ENCODE measurements around the gene NAALADL2.
"Not testable (repeated sequence)": the region's sequence is repeated elsewhere in the genome, so short reads cannot be mapped to it uniquely, and the experiment has no call there.

The NAALADL2 gene

DNA sequence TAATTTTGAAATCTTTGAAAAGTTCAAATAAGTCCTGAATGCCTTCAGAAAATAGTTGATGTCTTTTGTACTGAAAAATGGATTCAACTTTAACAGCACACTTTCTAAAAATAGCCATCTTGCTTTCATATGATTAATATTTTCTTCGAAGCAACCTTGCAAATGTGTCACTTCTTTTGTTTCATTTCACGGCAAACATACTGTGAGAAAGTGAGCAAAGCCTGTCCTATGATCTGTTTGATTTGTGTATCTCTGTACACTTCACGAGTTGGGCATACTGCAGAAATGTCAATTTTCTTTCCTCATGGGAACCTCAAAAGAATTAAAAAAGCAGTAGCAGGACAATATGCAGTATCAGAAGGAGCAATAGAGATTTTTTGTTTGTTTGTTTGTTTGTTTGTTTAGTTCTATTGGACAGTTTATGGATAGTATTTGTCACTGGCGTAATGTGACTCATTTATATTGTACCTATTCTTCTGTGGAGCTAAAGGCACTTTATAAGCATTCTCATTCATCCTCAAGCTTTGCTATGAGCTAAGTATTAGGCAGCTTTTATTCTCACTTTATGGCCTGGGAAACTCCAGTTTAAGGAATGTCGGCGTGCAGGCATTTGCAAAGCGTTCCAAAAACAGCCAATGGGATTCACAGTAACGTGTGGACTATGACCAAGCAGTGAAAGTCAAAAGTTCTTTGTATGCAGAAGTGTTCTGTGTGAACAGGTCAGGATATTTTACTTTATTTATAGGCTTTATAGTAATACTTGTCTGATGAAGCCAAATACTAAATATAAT lies 572.0 kb downstream of the NAALADL2 start:
- DNase-seq (ENCODE audit: low spot score) = no peak

DNA sequence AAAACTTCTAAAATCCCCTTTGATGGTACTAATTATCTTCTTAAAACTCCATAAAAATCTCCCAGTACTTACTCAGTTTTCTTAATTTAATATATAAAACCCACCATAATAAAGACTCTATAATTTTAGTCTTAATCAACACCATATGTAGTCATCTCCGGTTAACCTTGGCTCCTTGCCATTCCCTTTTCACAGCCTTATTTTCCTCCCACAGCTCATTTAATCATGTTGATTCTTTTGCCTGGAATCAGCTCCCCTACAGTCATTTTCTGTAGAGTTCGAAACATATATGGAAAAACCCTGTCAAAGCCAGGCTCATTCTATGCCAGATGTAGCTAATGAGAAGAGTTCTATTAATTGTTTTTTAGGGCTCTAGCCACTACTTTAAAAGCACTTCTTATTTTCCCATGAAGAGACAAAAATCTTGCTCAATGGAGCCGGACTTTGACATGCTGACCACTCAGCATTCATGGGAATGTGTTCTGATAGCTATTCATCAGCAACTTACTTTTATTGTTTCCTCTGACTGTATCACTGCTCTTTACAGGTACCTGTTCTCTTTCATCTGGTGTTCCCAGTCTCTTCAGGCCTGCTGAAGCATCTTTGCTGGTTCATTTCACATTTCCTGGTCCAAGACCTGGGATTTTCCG lies 573.4 kb downstream of the NAALADL2 start:
- no peak for DNase-seq (ENCODE audit: low spot score)

DNA sequence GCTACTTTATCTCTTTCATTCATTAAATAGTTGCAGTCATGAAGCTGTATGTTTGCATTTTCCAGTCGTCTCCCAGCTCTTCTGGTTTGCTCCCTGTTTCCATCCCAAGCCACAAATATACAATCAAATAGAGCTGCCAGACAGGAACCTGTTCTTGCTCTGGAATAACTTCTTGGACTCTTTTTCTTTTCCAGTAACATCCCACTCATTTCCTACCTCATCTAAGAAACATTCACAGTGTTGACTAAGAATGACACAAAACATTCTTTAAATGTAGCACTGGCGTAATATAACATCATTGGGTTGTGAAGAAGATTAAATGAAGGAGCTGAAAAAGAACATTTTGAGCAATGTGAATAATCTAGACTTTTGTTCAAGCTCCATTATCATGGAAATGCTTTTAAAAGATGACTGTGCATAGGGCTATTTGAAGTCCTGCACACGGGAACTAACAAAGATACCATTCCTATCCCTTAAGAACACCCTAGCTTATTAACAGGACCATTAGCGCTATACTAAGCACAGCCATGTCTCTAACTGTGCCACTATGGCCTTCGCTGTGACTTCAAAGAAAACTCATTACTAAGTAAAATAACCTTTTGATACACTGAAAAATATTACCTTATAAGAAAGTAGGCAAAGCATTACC lies 574.0 kb downstream of the NAALADL2 start:
- DNase-seq (ENCODE audit: low spot score) = no peak

DNA sequence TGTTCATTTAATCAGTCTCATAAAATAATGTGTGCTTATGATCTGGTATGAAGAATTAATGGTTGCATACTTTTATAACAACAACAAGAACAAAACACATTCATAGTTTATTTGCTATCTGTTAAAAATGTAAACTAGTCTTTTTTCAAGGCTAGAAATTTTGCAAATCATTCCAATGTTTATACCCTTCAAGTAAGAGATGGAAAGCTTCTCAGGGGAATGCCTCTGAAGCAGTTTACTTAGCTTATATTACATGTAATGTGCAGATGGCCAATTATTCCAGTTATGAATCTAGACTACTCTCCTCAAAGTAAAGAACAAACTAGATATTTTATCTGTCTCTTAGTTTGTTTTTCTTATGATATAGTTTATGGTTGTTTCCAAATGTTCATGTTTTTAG lies 575.4 kb downstream of the NAALADL2 start:
- DNase-seq (ENCODE audit: low spot score) = no peak

DNA sequence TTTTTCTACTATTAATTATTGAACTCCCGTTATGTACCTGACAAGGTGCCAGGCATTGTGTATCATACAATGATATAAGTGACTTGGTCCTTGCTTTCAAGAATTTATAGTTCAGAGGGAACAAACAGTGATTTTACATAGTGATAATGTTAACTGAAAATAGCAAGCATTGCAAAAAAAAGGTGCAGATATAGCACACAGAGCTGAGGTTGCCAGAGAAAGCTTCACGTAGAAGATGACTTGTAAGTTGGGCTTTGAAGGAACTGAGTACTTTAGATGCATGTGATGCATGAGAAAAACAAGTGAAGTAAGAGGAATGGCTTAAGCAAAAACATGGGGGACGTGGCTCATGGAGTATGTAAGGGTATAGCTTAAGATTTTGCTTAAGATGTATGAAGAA lies 584.5 kb downstream of the NAALADL2 start:
- no peak for DNase-seq (ENCODE audit: low spot score)

DNA sequence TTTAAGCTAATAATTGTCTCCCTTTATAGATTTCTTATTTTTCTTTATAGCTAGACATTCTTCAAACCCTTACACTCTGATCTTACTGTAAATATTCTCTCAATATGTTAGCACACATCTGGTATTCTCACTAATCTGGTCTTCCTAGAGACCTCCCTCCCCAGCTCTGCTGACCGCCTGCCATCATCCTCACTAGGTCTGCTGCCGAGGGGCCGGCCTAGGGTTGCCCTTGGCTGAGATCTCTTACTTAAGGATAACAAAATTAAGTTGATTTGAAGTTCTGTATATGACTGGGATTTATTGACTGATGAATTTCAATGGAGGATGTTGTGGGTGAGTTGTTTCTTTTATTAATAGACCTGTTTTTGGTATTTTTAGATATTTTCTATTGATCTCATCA lies 586.6 kb downstream of the NAALADL2 start:
- no peak for DNase-seq (ENCODE audit: low spot score)

DNA sequence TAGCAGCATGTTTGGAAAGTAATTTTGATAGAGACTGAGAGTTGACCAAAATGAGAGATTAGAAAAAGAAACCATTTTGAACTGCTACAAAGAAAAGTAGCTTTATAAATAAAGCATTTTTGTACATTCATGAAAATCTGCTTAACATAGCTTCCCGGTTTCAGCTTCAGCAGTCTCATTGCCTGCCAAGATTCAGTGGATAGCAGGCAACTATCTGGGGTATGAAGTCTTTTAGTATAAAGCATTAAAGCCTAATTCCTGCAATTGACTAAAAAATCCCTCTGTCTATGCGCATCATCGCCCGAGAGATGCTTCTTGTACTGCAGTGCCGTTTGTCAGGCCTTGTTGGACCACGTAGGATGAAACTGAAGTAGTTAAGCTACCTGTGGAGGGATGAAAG lies 588.4 kb downstream of the NAALADL2 start:
- no peak for DNase-seq (ENCODE audit: low spot score)

DNA sequence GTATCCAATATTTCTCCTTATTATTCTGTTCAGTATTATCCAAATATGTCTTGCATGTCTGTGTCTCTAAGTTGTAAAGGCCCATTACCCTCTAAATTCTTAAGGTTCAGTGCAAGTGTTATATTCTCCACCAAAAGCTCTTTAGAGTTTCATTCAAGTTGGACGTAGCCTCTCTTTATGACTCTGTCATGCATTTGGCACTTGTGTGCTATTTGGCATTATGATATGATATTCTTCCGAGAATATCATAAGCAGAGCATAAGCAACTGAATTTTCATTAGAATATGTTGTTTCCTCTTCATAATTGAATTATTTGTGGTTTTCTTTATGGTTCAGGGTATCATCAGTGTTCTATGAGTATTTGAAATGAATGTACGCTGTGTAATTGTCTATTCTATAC lies 594.2 kb downstream of the NAALADL2 start:
- no peak for DNase-seq (ENCODE audit: low spot score)

DNA sequence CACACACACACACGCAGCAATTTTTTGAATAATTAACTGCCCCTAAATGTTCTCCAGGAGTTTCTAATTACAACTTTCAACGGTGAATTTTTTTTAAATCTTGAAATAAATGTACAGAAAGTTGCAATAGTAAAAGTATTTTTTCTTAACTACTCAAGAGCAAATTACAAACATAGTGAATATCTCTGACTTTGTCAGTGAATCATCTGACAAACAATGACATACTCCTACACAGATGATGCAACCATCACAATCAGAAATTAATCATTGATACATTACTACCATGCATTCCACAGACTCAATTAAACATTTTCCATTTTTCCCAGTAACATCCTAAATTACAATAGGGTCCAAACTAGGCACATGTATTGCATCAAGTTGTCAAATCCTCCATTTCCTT lies 597.3 kb downstream of the NAALADL2 start:
- no peak for DNase-seq (ENCODE audit: low spot score)

DNA sequence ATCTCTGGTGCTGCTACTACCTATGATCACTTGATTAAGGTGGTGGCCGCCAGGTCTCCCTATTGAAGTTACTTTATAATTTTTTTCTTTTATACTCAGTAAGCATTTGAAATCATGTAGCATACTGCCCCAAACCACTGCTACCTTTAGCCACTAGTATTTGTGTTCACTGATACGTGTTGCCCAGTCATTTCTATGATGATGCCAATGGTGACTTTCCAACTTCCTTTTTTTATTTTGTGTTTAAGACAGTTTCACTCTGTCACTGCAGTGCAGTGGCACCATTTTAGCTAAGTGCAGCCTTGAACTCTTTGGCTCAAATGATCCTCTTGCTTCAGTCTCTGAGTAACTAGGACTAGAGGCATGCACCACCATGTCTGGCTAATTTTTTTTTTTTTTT lies 598.2 kb downstream of the NAALADL2 start:
- DNase-seq (ENCODE audit: low spot score) = no peak

DNA sequence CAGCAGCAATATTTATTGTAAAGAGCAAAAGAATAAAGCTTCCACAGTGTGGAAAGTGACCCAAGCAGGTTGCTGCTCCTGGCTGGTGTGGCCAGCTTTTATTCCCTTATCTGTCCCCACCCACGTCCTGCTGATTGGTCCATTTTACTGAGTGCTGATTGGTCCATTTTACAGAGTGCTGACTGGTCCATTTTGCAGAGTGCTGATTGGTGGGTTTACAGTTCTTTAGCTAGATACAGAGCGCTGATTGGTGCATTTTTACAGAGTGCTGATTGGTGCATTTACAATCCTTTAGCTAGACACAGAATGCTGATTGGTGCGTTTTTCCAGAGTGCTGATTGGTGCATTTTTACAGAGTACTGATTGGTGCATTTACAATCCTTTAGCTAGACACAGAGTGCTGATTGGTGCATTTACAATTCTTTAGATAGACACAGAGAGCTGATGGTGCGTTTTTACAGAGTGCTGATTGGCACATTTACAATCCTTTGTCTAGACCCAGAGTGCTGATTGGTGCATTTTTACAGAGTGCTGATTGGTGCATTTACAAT lies 601.8 kb downstream of the NAALADL2 start:
- DNase-seq (ENCODE audit: low spot score) = not testable (repeated sequence)

DNA sequence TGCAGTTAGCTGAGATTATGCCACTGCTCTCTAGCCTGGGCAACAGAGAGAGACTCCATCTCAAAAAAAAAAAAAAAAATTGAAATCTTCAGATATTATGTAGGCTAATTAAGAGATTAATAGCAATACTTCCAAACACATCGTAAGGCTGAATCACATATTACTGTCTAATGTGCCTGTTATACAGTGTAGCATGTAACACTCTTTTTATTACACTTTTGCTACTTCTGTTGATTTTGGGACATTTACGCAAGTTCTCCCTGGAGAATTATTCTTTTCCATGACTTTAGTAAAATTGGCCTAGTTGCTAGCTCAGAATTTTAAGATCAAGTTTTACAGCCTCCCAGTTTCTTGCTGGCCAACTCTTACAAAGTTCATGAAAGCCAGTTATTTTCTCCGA lies 605.2 kb downstream of the NAALADL2 start:
- no peak for DNase-seq (ENCODE audit: low spot score)

DNA sequence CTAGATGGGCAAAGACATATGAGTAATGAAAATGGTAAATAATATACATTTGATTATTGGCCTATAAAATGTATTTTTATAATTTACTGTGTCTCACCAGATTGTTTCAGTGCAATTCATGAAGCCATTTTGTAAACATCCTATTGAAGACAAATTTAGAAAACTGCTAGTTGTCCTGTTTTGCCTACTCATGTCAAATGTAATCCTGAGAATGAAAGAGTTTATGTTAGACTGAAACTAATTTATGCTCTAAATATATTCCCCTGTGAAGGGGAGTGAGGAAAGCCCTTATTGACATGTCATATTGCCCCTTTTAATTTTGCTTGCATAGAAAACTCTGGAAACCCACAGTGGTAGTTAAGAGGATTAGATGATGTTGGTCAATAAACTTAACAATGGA lies 610.0 kb downstream of the NAALADL2 start:
- DNase-seq (ENCODE audit: low spot score) = no peak

DNA sequence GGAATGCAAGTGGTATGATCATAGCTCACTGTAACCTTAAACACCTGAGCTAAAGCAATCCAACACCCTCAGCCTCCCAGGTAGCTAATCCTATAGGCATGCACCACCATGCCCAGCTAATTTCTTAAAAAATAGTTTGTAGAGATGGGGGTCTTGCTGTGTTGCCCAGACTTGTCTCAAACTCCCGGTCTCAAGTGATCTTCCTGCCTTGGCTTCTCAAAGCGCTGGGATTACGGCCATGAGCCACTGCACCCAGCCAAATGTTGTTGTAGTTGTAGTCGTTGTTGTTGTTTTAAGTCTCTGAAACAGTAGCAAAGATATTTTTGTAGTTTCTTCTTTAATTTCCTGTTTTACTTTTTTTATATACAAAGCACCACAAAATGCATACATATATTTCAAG lies 616.6 kb downstream of the NAALADL2 start:
- no peak for DNase-seq (ENCODE audit: low spot score)

DNA sequence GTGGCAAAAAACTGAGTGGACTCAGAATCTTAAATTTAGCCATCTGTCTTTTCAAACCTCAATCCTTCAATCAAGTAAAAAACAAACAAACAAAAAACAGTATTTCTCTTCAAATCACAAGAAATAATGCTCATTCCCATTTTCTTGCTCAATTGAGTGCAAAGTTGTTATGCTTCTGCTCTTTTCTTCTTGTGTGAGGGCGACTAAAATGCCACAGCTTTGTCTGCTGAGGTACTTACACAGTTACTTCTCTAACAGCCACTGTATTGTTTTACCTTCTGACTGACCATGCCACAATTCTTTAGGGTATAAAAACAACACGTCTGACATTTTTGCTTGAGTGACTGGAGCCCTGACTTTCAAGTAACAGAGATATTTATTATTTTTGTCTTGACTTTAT lies 617.4 kb downstream of the NAALADL2 start:
- DNase-seq (ENCODE audit: low spot score) = no peak

DNA sequence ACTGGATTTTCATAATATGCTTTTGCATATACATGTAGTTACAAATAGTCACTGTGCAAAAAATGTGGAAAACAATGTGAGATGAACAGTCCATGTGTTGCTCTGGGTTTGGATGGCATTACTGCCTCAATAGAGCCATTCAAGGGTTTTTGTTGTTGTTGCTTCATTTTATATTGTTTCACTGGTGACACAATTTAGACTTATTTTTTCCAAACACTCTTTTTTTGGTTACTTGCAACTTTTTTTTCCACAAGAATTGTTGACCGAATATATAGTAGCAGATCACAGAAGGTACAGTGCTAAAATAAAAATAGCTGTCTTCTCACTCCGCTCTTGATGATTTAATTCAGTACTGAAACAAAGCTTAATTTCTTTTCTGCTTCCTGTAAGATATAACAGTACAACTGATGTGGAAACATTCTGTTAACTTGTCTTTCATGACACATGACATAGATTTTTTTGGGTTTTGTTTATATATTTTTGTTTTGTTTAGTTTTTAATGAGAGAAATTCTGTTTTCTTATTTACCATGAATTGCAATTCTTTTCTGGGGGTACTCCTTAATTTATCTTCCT lies 618.6 kb downstream of the NAALADL2 start:
- no peak for DNase-seq (ENCODE audit: low spot score)

DNA sequence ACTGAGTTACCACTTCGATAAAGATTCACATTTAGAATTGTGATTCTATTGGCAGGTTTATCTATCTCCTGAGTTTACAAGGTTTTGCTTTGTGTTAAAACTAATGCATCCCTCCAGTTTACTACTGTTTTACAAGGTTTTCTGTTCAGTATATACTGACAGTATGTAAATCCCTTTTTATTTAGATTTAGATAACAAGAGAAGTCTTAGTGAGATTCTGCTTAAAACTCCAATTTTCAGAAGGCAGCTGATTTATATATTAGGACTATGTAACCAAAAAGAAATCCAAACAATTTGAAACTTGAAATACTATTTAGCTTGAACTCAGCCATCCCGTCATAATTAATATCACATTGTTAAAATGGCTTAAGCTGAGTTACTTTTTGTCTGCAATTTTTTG lies 619.2 kb downstream of the NAALADL2 start:
- DNase-seq (ENCODE audit: low spot score) = no peak

DNA sequence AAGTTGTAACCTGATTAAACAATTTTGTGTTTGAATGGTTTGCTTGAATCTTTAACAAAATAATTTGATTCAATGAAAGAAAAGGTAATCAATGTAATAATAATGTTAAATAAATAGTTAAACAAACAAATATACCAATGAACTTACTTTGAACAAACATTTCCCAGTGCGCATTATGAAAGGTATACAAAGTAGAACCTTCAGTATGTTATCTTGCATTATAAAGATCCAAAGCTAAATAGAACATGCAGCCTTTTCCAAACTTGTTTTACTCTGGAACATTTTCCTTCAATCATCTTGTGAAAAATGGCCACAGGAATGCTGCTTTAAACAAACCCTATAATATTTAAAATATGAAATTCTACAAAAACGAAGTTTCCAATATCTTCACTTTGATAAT lies 620.0 kb downstream of the NAALADL2 start:
- DNase-seq (ENCODE audit: low spot score) = no peak

DNA sequence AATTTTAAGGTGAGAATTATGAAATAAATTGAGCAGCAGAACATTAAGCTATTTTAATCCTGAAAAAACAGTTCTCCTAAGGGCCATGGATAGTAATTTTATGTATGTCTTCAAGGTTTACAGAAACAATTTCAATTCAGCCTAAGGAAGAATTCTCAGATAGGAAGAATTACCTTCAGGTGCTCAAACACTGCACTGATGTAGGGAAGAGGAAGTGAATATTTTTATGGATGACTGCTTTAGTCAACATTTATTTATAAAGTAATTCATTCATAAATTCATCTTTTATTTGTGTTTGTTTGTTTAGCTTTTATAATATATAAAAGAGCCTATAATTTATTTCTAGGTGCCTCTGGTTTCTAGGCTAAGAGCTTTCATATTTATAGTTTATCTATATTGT lies 620.7 kb downstream of the NAALADL2 start:
- DNase-seq (ENCODE audit: low spot score) = no peak

DNA sequence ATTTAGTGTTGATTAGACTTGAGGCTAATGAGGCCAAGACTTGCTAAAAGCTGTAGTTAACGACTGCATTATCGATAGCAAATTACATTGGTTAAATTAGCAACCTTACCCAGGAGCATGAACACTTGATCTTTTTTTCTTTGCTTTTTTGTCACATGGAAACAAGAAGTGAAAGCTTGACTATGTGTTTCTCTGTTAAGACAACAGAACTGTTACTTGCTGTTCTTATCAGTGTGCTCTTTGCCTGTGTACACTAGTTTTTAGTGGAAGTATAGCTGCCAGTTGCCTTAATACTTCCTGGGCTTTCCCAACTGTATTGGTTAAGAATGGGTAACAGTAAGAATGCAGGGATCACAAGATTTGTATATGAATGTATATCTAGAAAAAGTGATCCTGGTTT lies 625.5 kb downstream of the NAALADL2 start:
- DNase-seq (ENCODE audit: low spot score) = no peak

DNA sequence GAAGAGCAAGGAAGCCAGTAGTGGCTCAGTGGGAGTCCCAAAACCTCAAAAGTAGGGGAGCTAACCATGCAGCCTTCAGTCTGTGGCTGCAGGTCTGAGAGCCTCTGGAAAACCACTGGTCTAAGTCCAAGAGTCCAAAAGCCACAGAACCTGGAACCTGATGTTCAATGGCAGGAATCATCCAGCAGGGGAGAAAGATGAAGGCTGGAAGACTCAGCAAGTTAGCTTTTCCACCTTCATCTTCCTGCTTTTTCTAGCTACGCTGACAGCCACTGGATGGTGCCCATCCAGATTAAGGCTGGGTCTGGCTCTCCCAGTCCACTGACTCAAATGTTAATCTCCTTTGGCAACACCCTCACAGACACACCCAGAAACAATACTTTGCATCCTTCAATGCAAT lies 626.3 kb downstream of the NAALADL2 start:
- DNase-seq (ENCODE audit: low spot score) = no peak

DNA sequence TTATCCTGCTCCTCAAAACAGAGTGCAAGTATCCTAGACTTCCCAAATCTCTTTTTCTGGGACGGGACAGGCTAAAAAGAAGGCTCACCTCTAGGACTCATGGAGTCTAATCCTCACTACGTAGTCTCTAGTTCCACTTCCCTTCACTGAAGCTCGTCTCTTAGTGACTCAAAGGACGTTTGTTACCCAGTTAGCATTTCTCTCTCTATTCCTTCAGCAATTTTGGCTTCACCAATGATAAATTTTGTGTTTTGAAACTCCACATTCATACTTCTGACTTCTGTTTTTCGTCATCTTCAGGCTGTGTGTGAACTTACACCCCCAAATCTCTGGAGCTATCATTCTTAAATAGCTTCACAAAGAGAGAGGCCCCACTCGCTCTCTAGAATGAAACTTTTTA lies 627.1 kb downstream of the NAALADL2 start:
- no peak for DNase-seq (ENCODE audit: low spot score)

DNA sequence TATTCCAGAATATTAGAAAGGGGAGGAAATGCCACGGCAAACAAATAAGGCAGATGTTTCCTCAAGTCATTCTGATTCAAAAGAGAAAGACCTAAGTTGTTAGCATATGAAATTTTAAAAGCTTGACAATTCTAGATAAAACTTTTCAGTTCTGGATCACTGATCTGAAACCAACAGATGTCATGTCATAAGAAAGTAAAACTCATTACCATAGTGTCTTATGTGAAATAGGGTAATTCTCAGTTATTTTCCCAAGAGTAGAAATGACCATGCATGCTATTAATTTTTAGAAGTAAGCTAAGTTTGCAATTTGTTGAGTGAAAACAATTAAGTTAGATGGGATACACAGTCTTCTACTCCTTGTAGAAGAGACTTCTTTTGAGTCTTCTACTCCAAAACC lies 630.3 kb downstream of the NAALADL2 start:
- DNase-seq (ENCODE audit: low spot score) = no peak
